OCI-LY7 (cell line): Measurements from ENCODE around the gene CRYBB3. TPM values are rescaled to one million over a fixed set of nuclear protein-coding genes. Genes with fewer than 3 reads are reported as not detected.

Source experiments
- small RNA-seq: library from RNA; depleted of rRNA; stranded (forward); fragments of <200 nt; gene quantifications from one replicate; pipeline ENCODE3, GENCODE V24; 2014
- total RNA-seq, 2 experiments: library from RNA; depleted of rRNA in 1 of 2; stranded (reverse); fragments of >200 nt in 1 of 2; shearing (Covaris generic) in 1 of 2; gene quantifications; 2 replicates each; pipeline ENCODE4 v1.2.3, GENCODE V29; 2014 to 2022

CRYBB3 gene
- total RNA-seq, 2 experiments from 2014 or later = not detected

Small RNA genes lying within 50 kb of the gene (small RNA-seq; reads per million reads assigned to genes)
- gene Z99916.2 = not detected

Other genes starting within 250 kb of the CRYBB3 start
- not detected in 2 replicates for gene KIAA1671, start 247.1 kb upstream of the CRYBB3 start, total RNA-seq (2014; rRNA removed; shearing (Covaris generic))
- gene KIAA1671, start 247.1 kb upstream of the CRYBB3 start, total RNA-seq (2022) = not detected in 2 replicates
- gene CRYBB2, start 19.8 kb downstream of the CRYBB3 start, total RNA-seq (2014; rRNA removed; shearing (Covaris generic)) = not detected in 2 replicates
- not detected in 2 replicates for gene CRYBB2, start 19.8 kb downstream of the CRYBB3 start, total RNA-seq (2022)